ENCODE results near the gene TRA2A. TPM values are rescaled to one million over a fixed set of nuclear protein-coding genes. Genes with fewer than 3 reads are reported as not detected.

Gene TRA2A
- total RNA-seq, 2 experiments from 2014 or later = 86.8 to 143 TPM

DNA sequence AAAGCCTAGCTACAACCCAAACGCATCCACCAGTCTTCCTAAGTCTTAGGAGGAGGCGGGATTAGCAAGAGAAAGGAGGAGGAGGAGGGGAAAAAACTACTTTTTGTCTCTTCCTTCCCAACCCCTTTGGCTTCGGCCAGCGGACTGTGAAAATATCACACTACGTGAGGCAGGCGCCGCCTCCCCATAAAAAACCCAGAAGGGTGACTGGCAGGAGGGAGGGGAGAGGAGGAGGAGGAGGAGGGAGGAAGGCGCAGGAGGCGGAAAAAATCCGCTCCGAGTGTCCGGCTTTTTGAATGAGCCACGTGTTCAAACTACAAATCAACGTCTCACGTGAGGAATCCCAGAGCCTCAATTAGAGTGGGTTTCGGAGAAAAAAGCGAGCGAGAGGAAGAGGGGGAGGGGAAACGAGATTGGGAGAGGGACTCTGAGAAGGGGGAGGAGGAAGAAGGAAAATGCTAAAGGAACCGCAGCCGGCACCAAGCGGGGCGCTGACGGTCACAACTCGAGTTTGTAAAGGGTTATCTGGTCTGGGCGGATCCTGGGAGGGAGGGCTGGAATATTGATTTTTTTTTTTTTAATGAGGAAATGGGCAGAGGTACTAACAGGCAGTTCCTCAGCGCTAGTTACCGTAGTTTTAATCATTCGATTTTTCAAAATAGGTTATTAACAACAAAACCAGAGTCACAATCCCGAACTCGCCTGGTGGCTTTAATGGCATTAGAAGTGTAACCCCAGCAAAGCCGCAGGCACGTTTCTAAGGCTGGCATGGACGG lies 61.3 kb downstream of the TRA2A start, which contains the start of gene IGF2BP3:
TSS of gene IGF2BP3 (minus strand) at position 162 of the 776 bp plus-strand sequence. CDS start 381 bp downstream, outside the sequence.
- Mint-ChIP-seq H3K4me3 (peak within 1 kb of the TSS; percentile 77), H3K9me3 (ENCODE audit: low read depth) (no peaks in the 10 kb centered on the region), H3K27me3 (peaks cover 58% of the 10 kb centered on the region), H3K4me1 (peaks cover 36% of the 10 kb centered on the region), H3K27ac (peak within 1 kb of the TSS; percentile 42), H3K36me3 (ENCODE audit: low read depth) (peaks cover 2% of the 10 kb centered on the region)
- DNase-seq (peak; percentile 66), ATAC-seq (no peak)
- ChIA-PET POLR2A (no interaction called here), CTCF (no interaction called here)
- intact Hi-C loops (cut with DNase I, micrococcal nuclease) = loop anchor here (2.0 to 10.0 kb wide), 8 partner anchors 62 to 1102 kb away; partner anchors contain the start of genes HYCC1 (in 1 of the 2), NPY (in 1 of the 2), NUP42 (in 1 of the 2) and PALS2 (in 1 of the 2)

GRCh38 chr7:23469961-23470250 lies 61.9 kb downstream of the TRA2A start:
- ChIA-PET POLR2A (interaction anchor here (0.6 kb wide), 1 partner anchor 13 kb away, joined by 5 read pairs; no protein-coding TSS in a partner anchor), CTCF (interaction anchor here (0.5 kb wide), 1 partner anchor 41 kb away, joined by 3 read pairs; no protein-coding TSS in a partner anchor)
- H3K36me3 Mint-ChIP-seq (ENCODE audit: low read depth) = peaks cover 2% of the 10 kb centered on the region
- no peak for ATAC-seq
- H3K9me3 Mint-ChIP-seq (ENCODE audit: low read depth) = no peaks in the 10 kb centered on the region
- H3K27me3 Mint-ChIP-seq = peaks cover 63% of the 10 kb centered on the region
- H3K27ac Mint-ChIP-seq = peak overlapping the region; percentile 42
- H3K4me1 Mint-ChIP-seq = peaks cover 35% of the 10 kb centered on the region
- peak overlapping the region; percentile 77 for H3K4me3 Mint-ChIP-seq
- intact Hi-C loops (cut with DNase I, micrococcal nuclease) = loop anchor here (1.0 to 10.0 kb wide), 9 partner anchors 62 to 1102 kb away; partner anchors contain the start of genes HYCC1 (in 1 of the 2), NPY (in 1 of the 2), NUP42 (in 1 of the 2) and PALS2 (in 1 of the 2)
- no peak for DNase-seq

DNA sequence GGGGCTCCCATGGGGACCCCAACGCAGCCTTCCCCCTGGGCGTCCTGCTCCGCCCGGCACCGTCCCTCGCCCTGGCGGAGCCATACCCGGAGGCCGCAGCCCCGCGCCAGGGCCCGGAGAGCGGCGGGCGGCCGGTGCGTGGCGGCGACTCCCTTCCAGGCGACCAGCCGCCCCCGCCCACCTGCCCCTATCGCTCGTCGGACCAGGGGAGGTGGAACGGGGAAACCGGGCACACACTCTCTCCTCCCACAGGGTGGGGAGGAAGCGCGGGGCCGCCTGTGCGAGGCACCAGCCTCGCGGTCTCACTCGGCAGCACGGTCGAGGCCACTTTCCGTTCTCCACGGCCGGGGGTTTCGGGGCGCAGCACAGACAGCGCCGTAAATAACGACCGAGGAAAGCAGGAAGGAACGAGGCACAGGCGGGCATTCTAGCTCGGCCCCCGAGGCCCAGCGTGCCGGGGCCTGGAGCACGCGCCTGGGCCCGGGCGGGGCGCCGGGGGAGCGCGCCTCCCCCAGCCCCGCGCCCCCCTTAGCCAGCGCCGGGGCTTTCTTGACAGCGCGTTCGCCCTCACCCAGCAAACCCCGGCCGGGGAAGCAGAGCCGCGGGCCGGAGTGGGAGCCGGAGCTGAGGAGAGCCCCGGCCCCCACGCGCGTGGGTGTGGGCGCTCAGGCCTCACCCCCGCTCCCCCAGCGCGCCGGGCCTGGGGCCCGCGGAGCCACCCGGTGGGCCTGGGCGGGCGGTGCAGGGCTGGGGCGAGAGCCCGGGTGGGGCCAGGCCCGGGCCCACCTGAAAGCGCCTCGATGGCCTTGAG lies 62.4 kb downstream of the TRA2A start:
- CTCF ChIA-PET = interaction anchor here (0.5 to 2.0 kb wide), 2 partner anchors 10 to 41 kb away, joined by 3 to 5 read pairs; no protein-coding TSS in a partner anchor
- Mint-ChIP-seq H3K4me1 (peaks cover 30% of the 10 kb centered on the region), H3K27ac (no peak overlapping the region), H3K36me3 (ENCODE audit: low read depth) (peaks cover 2% of the 10 kb centered on the region), H3K27me3 (peaks cover 60% of the 10 kb centered on the region), H3K4me3 (peak overlapping the region; percentile 77), H3K9me3 (ENCODE audit: low read depth) (no peaks in the 10 kb centered on the region)
- intact Hi-C loops (cut with DNase I, micrococcal nuclease) = loop anchor here in 1 of 2 experiments (1.0 kb wide), 1 partner anchor 96 kb away; no protein-coding TSS in a partner anchor
- DNase-seq (peak; percentile 62), ATAC-seq (peak; percentile 10)
- POLR2A ChIA-PET = interaction anchor here (0.6 kb wide), 2 partner anchors 13 to 78 kb away, joined by 3 to 5 read pairs; no protein-coding TSS in a partner anchor

- ChIA-PET CTCF (interaction anchor here (0.9 to 2.0 kb wide), 3 partner anchors 11 to 195 kb away, joined by 3 to 5 read pairs (median 4); no protein-coding TSS in a partner anchor), POLR2A (interaction anchor here (0.6 kb wide), 1 partner anchor 79 kb away, joined by 3 read pairs; no protein-coding TSS in a partner anchor)
- Mint-ChIP-seq H3K9me3 (ENCODE audit: low read depth) (no peaks in the 10 kb centered on the region), H3K4me1 (peaks cover 29% of the 10 kb centered on the region), H3K4me3 (peak overlapping the region; percentile 51), H3K27me3 (peaks cover 63% of the 10 kb centered on the region), H3K36me3 (ENCODE audit: low read depth) (peaks cover 2% of the 10 kb centered on the region), H3K27ac (peak overlapping the region; percentile 37)
- ATAC-seq = peak; percentile 13
- intact Hi-C loops (cut with DNase I, micrococcal nuclease) = loop anchor here in 1 of 2 experiments (1.0 kb wide), 1 partner anchor 95 kb away; no protein-coding TSS in a partner anchor
- DNase-seq = peak; percentile 45
These were observed 63.1 kb downstream of the TRA2A start for GRCh38 chr7:23468526-23469149.

- peaks cover 63% of the 10 kb centered on the region for H3K27me3 Mint-ChIP-seq
- peak overlapping the region; percentile 51 for H3K4me3 Mint-ChIP-seq
- DNase-seq (peak; percentile 40), ATAC-seq (peak; percentile 37)
- peaks cover 29% of the 10 kb centered on the region for H3K4me1 Mint-ChIP-seq
- peaks cover 2% of the 10 kb centered on the region for H3K36me3 Mint-ChIP-seq (ENCODE audit: low read depth)
- POLR2A ChIA-PET = no interaction called here
- peak overlapping the region; percentile 39 for H3K27ac Mint-ChIP-seq
- no peaks in the 10 kb centered on the region for H3K9me3 Mint-ChIP-seq (ENCODE audit: low read depth)
- CTCF ChIA-PET = interaction anchor here (0.6 to 2.0 kb wide), 5 partner anchors 12 to 900 kb away, joined by 3 to 5 read pairs (median 3); no protein-coding TSS in a partner anchor
- intact Hi-C loops (cut with DNase I, micrococcal nuclease) = no loop called here
These were observed 63.8 kb downstream of the TRA2A start for GRCh38 chr7:23467806-23468525.

DNA sequence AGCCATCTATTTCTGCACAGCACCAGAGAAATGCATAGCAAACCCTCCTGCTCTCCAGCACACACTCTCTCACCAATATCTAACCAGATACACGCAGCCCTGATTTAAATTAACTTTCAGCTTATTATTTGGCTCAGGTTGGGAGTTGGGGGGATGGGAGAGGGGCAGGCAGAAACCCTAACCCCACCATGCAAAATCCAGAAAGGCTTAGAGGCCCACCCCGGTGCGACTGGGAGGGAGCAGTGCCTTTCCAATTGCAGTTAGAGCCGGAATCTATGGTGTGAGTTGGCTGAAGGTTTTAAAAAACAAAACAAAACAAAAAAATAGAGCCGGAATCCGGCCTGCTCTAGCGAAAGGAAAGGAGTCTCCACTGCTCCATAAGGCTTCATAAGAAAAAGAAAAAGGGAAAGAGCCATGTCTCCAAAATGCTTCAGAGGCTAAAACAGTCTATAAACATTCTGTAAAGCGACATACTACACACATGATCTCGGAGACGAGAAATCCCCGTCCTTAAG lies 64.4 kb downstream of the TRA2A start:
- intact Hi-C loops (cut with DNase I, micrococcal nuclease) = no loop called here

GRCh38 chr7:23462846-23463245 lies 68.9 kb downstream of the TRA2A start:
- ATAC-seq = peak; percentile 61
- H3K27me3 Mint-ChIP-seq = peaks cover 61% of the 10 kb centered on the region
- peaks cover 5% of the 10 kb centered on the region for H3K4me1 Mint-ChIP-seq
- DNase-seq = peak; percentile 36
- H3K4me3 Mint-ChIP-seq = no peak overlapping the region
- intact Hi-C loops (cut with DNase I, micrococcal nuclease) = loop anchor here (1.0 to 2.0 kb wide), 5 partner anchors 33 to 190 kb away; no protein-coding TSS in a partner anchor
- no peak overlapping the region for H3K27ac Mint-ChIP-seq
- POLR2A ChIA-PET = no interaction called here
- no peaks in the 10 kb centered on the region for H3K9me3 Mint-ChIP-seq (ENCODE audit: low read depth)
- CTCF ChIA-PET = interaction anchor here (0.8 to 2.2 kb wide), 15 partner anchors 68 to 205 kb away, joined by 3 to 16 read pairs (median 4); no protein-coding TSS in a partner anchor
- H3K36me3 Mint-ChIP-seq (ENCODE audit: low read depth) = no peaks in the 10 kb centered on the region

More for the DNA sequence above, 64.4 kb downstream of the TRA2A start:
- Mint-ChIP-seq H3K9me3 (ENCODE audit: low read depth) (no peaks in the 10 kb centered on the region), H3K36me3 (ENCODE audit: low read depth) (peaks cover 2% of the 10 kb centered on the region), H3K27ac (no peak overlapping the region), H3K4me1 (peaks cover 30% of the 10 kb centered on the region), H3K4me3 (no peak overlapping the region), H3K27me3 (peaks cover 62% of the 10 kb centered on the region)
- no peak for DNase-seq
- CTCF ChIA-PET = interaction anchor here (0.6 to 2.0 kb wide), 6 partner anchors 12 to 204 kb away, joined by 3 to 8 read pairs (median 4); no protein-coding TSS in a partner anchor
- POLR2A ChIA-PET = no interaction called here
- no peak for ATAC-seq

GRCh38 chr7:23458044-23458443 lies 73.7 kb downstream of the TRA2A start:
- H3K27ac Mint-ChIP-seq = no peak overlapping the region
- no peak for ATAC-seq
- no peak for DNase-seq
- POLR2A ChIA-PET = no interaction called here
- peaks cover 2% of the 10 kb centered on the region for H3K4me1 Mint-ChIP-seq
- CTCF ChIA-PET = interaction anchor here (0.6 kb wide), 1 partner anchor 27 kb away, joined by 3 read pairs; no protein-coding TSS in a partner anchor
- peaks cover 56% of the 10 kb centered on the region for H3K27me3 Mint-ChIP-seq
- no peak overlapping the region for H3K4me3 Mint-ChIP-seq
- no peaks in the 10 kb centered on the region for H3K36me3 Mint-ChIP-seq (ENCODE audit: low read depth)
- intact Hi-C loops (cut with DNase I, micrococcal nuclease) = no loop called here
- H3K9me3 Mint-ChIP-seq (ENCODE audit: low read depth) = no peaks in the 10 kb centered on the region

- ATAC-seq (no peak), DNase-seq (no peak)
- ChIA-PET POLR2A (no interaction called here), CTCF (interaction anchor here (0.6 to 2.5 kb wide), 3 partner anchors 32 to 1353 kb away, joined by 3 to 10 read pairs (median 4); no protein-coding TSS in a partner anchor)
- Mint-ChIP-seq H3K27ac (no peak overlapping the region), H3K4me3 (no peak overlapping the region), H3K9me3 (ENCODE audit: low read depth) (no peaks in the 10 kb centered on the region), H3K27me3 (peaks cover 43% of the 10 kb centered on the region), H3K4me1 (no peaks in the 10 kb centered on the region), H3K36me3 (ENCODE audit: low read depth) (no peaks in the 10 kb centered on the region)
- intact Hi-C loops (cut with DNase I, micrococcal nuclease) = no loop called here
These were observed 75.7 kb downstream of the TRA2A start for GRCh38 chr7:23456093-23456492.
